Ovary (tissue), 3 donors: ENCODE measurements around the gene TRMT2A.

Experiments
- CTCF ChIP-seq, 3 donors: fragments of 450-650 bp in 2 of 3; fragments of 200-600 bp in 1 of 3; IDR thresholded peaks; one replicate each; pipeline versions ENCODE4 v1.5.1 to v1.8.0; 2016 to 2022; ENCODE audit warnings: antibody characterized with exemption in 3 of 3, mild to moderate bottlenecking in 1 of 3
- POLR2A ChIP-seq: fragments of 450-650 bp; IDR thresholded peaks from one replicate; pipeline ENCODE4 v1.6.1; 2017; ENCODE audit warnings: antibody characterized with exemption, mild to moderate bottlenecking, moderate library complexity
- donor health status: DM: no; HTN: no; CAD: no.

- TF ChIP-seq POLR2A (no peak), CTCF (IDR thresholded peaks at IDR 0.05) (no peak)
These were observed 25.1 kb downstream of the TRMT2A start for GRCh38 chr22:20091690-20092476.
